B cell (primary cell): Measurements from ENCODE around the gene GINS2. TPM values are rescaled to one million over a fixed set of nuclear protein-coding genes. Genes with fewer than 3 reads are reported as not detected.
A peak's percentile ranks its signal among the peaks of the same experiment; 100 is the strongest.

ENCODE experiments used
- ATAC-seq: fragments of 200-7000 bp; cut with Tn5 transposase; one replicate; pipeline ENCODE4 v1.10.0; 2021; ENCODE audit warnings: low read depth, mild to moderate bottlenecking, moderate number of reproducible peaks, moderate library complexity
- CTCF ChIA-PET: fragments of 350-600 bp; sonication (Branson Sonifier 250); formaldehyde crosslinking; loops from one replicate; lab custom pipeline; 2021; ENCODE audit warnings: antibody characterized with exemption, inconsistent platforms; lab: Charles Lee
- POLR2A ChIA-PET: fragments of 350-600 bp; sonication (Branson Sonifier 250); formaldehyde crosslinking; loops from one replicate; lab custom pipeline; 2021; ENCODE audit warnings: antibody characterized with exemption; lab: Charles Lee
- DNase-seq: peaks from one replicate; pipeline ENCODE4 v3.0.0; 2013
- H2AFZ ChIP-seq: 2 replicates; pipeline ENCODE4 v1.6.1; 2012; ENCODE audit warnings: mild to moderate bottlenecking, low read depth, low read length; ENCODE audit not compliant: insufficient read depth, poor library complexity, severe bottlenecking
- H3K27ac ChIP-seq, 2 donors: 1 replicate in 1 of 2; 2 replicates in 1 of 2; pipeline ENCODE4 v1.5.1; 2012 to 2013; ENCODE audit warnings: low read length in 2 of 2, mild to moderate bottlenecking in 2 of 2, moderate library complexity in 1 of 2
- H3K27me3 ChIP-seq, 4 experiments: fragments of 200-600 bp in 1 of 4; sonication (generic) in 1 of 4; replicated peaks in 1 of 4; 1 replicate in 2 of 4; 2 replicates in 2 of 4; pipeline versions ENCODE4 v1.6.1 to v1.7.0; 2013 to 2016; ENCODE audit warnings: low read length in 3 of 4, mild to moderate bottlenecking in 2 of 4, mixed read lengths in 1 of 4, moderate library complexity in 1 of 4; ENCODE audit not compliant: insufficient read depth in 4 of 4, control insufficient read depth in 3 of 4; ENCODE audit errors: control extremely low read depth in 1 of 4
- H3K36me3 ChIP-seq, 2 experiments: replicated peaks in 1 of 2; 1 replicate in 1 of 2; 2 replicates in 1 of 2; pipeline versions ENCODE4 v1.6.1 to v1.7.1; 2013; ENCODE audit warnings: low read length in 1 of 2; ENCODE audit not compliant: insufficient read depth in 2 of 2, control insufficient read depth in 1 of 2; ENCODE audit errors: control extremely low read depth in 1 of 2, extremely low read depth in 1 of 2
- H3K4me1 ChIP-seq, 2 donors: fragments of 200-600 bp in 1 of 2; sonication (generic) in 1 of 2; 1 replicate in 1 of 2; 2 replicates in 1 of 2; pipeline versions ENCODE4 v1.5.1 to v1.6.1; 2013 to 2017; ENCODE audit warnings: low read length in 2 of 2; ENCODE audit not compliant: control insufficient read depth in 2 of 2, insufficient read depth in 2 of 2
- H3K4me2 ChIP-seq: replicated peaks from 2 replicates; pipeline ENCODE3; 2012; ENCODE audit warnings: mild to moderate bottlenecking, low read depth, low read length; ENCODE audit not compliant: poor library complexity, severe bottlenecking
- H3K4me3 ChIP-seq, 5 experiments: fragments of 200-600 bp in 1 of 5; sonication (generic) in 1 of 5; 1 replicate in 3 of 5; 2 replicates in 2 of 5; pipeline versions ENCODE4 v1.5.1 to v1.7.0; 2011 to 2016; ENCODE audit warnings: low read length in 4 of 5, mild to moderate bottlenecking in 4 of 5, low read depth in 2 of 5, control low read depth in 1 of 5, moderate library complexity in 1 of 5; ENCODE audit not compliant: insufficient read depth in 1 of 5; ENCODE audit errors: control extremely low read depth in 1 of 5, extremely low read depth in 1 of 5
- H3K79me2 ChIP-seq: fragments of 200-600 bp; sonication (generic); one replicate; pipeline ENCODE4 v1.6.0; 2016; ENCODE audit warnings: low read length; ENCODE audit not compliant: control insufficient read depth, insufficient read depth
- H3K9ac ChIP-seq: fragments of 200-600 bp; sonication (generic); 2 replicates; pipeline ENCODE4 v1.6.1; 2017; ENCODE audit warnings: mild to moderate bottlenecking, low read length, moderate library complexity
- H3K9me3 ChIP-seq, 3 donors: one replicate each; pipeline versions ENCODE4 v1.6.1 to v1.7.1; 2013; ENCODE audit warnings: low read length in 2 of 3; ENCODE audit not compliant: control insufficient read depth in 2 of 3, insufficient read depth in 1 of 3; ENCODE audit errors: control extremely low read depth in 1 of 3
- H4K20me1 ChIP-seq: 2 replicates; pipeline ENCODE4 v1.6.0; 2012; ENCODE audit warnings: mild to moderate bottlenecking, low read length; ENCODE audit not compliant: insufficient read depth, control insufficient read depth, poor library complexity, severe bottlenecking
- H3K27ac Mint-ChIP-seq: one replicate; pipeline ENCODE4 v1.8.0; 2021; ENCODE audit warnings: mixed read lengths
- H3K27me3 Mint-ChIP-seq: one replicate; pipeline ENCODE4 v1.8.0; 2021; ENCODE audit warnings: mixed read lengths
- H3K4me1 Mint-ChIP-seq: one replicate; pipeline ENCODE4 v1.8.0; 2021; ENCODE audit warnings: mixed read lengths
- H3K4me3 Mint-ChIP-seq: one replicate; pipeline ENCODE4 v1.8.0; 2021; ENCODE audit warnings: mixed read lengths
- H3K9me3 Mint-ChIP-seq: one replicate; pipeline ENCODE4 v1.8.0; 2022; ENCODE audit warnings: mixed read lengths; ENCODE audit not compliant: insufficient read depth
- EZH2 ChIP-seq: IDR thresholded peaks from 2 replicates; pipeline ENCODE4 v1.6.1; 2012; ENCODE audit warnings: borderline replicate concordance, low read depth, mild to moderate bottlenecking, moderate library complexity, low read length; ENCODE audit not compliant: insufficient read depth, poor library complexity, severe bottlenecking
- WGBS: methylation state at CpG from one replicate; pipeline ENCODE4 v1.1.5; 2013; ENCODE audit warnings: missing lambda C conversion rate; ENCODE audit not compliant: insufficient coverage; 5-methylcytosine and 5-hydroxymethylcytosine counted together
- intact Hi-C: fragments of 100-400 bp; cut with micrococcal nuclease; formaldehyde crosslinking; loops from one replicate; pipeline ENCODE4 v1.10.0; 2022
- polyA plus RNA-seq: library from polyadenylated mRNA; depleted of rRNA; stranded (reverse); fragments of >200 nt; gene quantifications from 2 replicates; pipeline ENCODE4 v1.2.3, GENCODE V29; 2012
- total RNA-seq, 2 donors: library from RNA; stranded (reverse); fragments of 120-200 nt in 1 of 2; gene quantifications; 1 replicate in 1 of 2; 2 replicates in 1 of 2; pipeline versions ENCODE4 v1.2.3 to v1.2.4, GENCODE V29; 2013 to 2022
- TF ChIP-seq, protein P1 (sequence below): fragments of 200-600 bp; IDR thresholded peaks from one replicate; pipeline ENCODE4 v1.8.0; 2022; ENCODE audit warnings: antibody characterized with exemption, mild to moderate bottlenecking

GINS2 gene
- total and polyA plus RNA-seq, 2 donors (not counting 1 experiment from before 2014, with no cell fraction given) = 0.52 to 4.2 TPM

DNA sequence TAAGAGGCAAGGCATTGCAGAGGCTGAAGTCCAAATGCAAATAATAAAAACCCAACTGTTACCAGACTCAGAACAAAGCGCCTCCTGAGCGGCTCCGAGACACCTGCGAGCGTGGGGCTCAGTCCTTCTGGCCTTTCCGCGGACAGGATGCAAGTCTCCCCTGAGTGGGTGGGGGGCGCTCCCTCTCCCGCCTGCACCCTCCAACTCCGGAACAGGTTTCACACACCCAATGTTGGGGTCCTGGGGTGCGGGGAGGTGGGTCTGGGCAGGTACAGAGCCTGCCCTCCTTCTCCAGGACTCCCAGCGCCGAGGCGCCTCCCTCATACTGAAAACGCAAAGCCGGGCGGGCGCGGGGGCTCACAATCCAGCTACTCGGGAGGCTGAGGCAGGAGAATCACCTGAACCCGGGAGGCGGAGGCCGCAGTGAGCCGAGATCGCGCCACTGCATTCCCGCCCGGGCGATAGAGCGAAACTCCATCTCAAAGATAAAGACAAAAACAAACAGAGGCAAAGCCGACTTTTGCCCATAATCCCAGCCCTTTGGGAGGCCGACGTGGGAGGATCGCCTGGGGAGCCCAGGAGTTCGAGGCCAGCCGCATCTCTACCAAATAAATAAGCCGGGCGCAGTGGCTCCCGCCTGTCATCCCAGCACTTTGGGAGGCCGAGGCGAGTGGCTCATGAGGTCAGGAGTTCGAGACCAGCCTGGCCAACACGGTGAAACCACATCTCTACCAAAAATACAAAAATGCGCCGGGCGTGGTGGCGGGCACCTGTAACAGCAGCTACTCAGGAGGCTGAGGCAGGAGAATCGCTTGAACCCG is 893 bp downstream of the GINS2 start:
- WGBS = 75% methylated on average over 41 of the region's 49 CpGs
- H3K27me3 ChIP-seq = peaks cover 0 to 13% (median 5%) of the 10 kb centered on the region in 4 experiments
- ChIA-PET CTCF (interaction anchor here (4.2 kb wide), 1 partner anchor 72 kb away, joined by 14 read pairs; no protein-coding TSS in a partner anchor), POLR2A (interaction anchor here (0.6 kb wide), 1 partner anchor 82 kb away, joined by 7 read pairs; no protein-coding TSS in a partner anchor)
- intact Hi-C loops = loop anchor here (5.0 kb wide), 2 partner anchors 49 to 71 kb away; no protein-coding TSS in a partner anchor
- H3K4me2 ChIP-seq = peak overlapping the region; percentile 97
- H3K4me1 ChIP-seq = peaks cover 15 to 29% of the 10 kb centered on the region in 2 donors
- peaks cover 26% of the 10 kb centered on the region for H3K79me2 ChIP-seq
- H3K4me1 Mint-ChIP-seq = peaks cover 19% of the 10 kb centered on the region
- peak overlapping the region; percentile 70 for H3K9ac ChIP-seq
- peak overlapping the region; percentile 86 for H2AFZ ChIP-seq
- DNase-seq (no peak), ATAC-seq (no peak)
- H3K36me3 ChIP-seq = no peaks in the 10 kb centered on the region
- H4K20me1 ChIP-seq = no peaks in the 10 kb centered on the region
- H3K27ac Mint-ChIP-seq = no peak overlapping the region
- no peak overlapping the region for H3K27ac ChIP-seq
- TF ChIP-seq EZH2 = no peak
- TF ChIP-seq, protein P1, sequence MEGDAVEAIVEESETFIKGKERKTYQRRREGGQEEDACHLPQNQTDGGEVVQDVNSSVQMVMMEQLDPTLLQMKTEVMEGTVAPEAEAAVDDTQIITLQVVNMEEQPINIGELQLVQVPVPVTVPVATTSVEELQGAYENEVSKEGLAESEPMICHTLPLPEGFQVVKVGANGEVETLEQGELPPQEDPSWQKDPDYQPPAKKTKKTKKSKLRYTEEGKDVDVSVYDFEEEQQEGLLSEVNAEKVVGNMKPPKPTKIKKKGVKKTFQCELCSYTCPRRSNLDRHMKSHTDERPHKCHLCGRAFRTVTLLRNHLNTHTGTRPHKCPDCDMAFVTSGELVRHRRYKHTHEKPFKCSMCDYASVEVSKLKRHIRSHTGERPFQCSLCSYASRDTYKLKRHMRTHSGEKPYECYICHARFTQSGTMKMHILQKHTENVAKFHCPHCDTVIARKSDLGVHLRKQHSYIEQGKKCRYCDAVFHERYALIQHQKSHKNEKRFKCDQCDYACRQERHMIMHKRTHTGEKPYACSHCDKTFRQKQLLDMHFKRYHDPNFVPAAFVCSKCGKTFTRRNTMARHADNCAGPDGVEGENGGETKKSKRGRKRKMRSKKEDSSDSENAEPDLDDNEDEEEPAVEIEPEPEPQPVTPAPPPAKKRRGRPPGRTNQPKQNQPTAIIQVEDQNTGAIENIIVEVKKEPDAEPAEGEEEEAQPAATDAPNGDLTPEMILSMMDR = no peak
- no peaks in the 10 kb centered on the region for H3K27me3 Mint-ChIP-seq
- H3K9me3 ChIP-seq = no peaks in the 10 kb centered on the region
- H3K4me3 ChIP-seq = peak overlapping the region in 4 of 5 experiments; percentile 52 to 78 (median 70)
- peak overlapping the region; percentile 74 for H3K4me3 Mint-ChIP-seq
- H3K9me3 Mint-ChIP-seq = no peaks in the 10 kb centered on the region
